ENCODE results near the gene ZMIZ1. TPM values are rescaled to one million over a fixed set of nuclear protein-coding genes. Genes with fewer than 3 reads are reported as not detected.

ZMIZ1 gene
- total and polyA plus RNA-seq, 9 donors = 16.3 to 55.7 (median 38.1) TPM

GRCh38 chr10:79203014-79203644 is 134.4 kb downstream of the ZMIZ1 start:
- H3K27me3 ChIP-seq (ENCODE audit: control insufficient read depth, insufficient read depth, low read length) = no peaks in the 10 kb centered on the region
- DNase-seq = peak; percentile 58
- H3K4me1 ChIP-seq (ENCODE audit: control insufficient read depth, insufficient read depth, low read length) = peaks cover 26% of the 10 kb centered on the region
- WGBS (ENCODE audit: insufficient coverage) = 47% methylated on average over 8 of the region's 13 CpGs
- no peak overlapping the region for H3K4me3 ChIP-seq (ENCODE audit: low read length)
- no peak overlapping the region for H3K27ac ChIP-seq (ENCODE audit: low read length)
- peaks cover 48% of the 10 kb centered on the region for H3K36me3 ChIP-seq (ENCODE audit: control insufficient read depth, insufficient read depth, low read length)
- H3K9me3 ChIP-seq (replicated peaks; ENCODE audit: control insufficient read depth, low read depth, low read length) = no peaks in the 10 kb centered on the region

GRCh38 chr10:79203833-79204232 is 135.1 kb downstream of the ZMIZ1 start:
- 38% methylated on average over 7 of the region's 8 CpGs for WGBS (ENCODE audit: insufficient coverage)
- Histone ChIP-seq H3K27ac (ENCODE audit: low read length) (no peak overlapping the region), H3K36me3 (ENCODE audit: control insufficient read depth, insufficient read depth, low read length) (peaks cover 54% of the 10 kb centered on the region), H3K4me1 (ENCODE audit: control insufficient read depth, insufficient read depth, low read length) (peaks cover 26% of the 10 kb centered on the region), H3K4me3 (ENCODE audit: low read length) (no peak overlapping the region), H3K27me3 (ENCODE audit: control insufficient read depth, insufficient read depth, low read length) (no peaks in the 10 kb centered on the region), H3K9me3 (replicated peaks; ENCODE audit: control insufficient read depth, low read depth, low read length) (no peaks in the 10 kb centered on the region)
- peak; percentile 66 for DNase-seq

DNA sequence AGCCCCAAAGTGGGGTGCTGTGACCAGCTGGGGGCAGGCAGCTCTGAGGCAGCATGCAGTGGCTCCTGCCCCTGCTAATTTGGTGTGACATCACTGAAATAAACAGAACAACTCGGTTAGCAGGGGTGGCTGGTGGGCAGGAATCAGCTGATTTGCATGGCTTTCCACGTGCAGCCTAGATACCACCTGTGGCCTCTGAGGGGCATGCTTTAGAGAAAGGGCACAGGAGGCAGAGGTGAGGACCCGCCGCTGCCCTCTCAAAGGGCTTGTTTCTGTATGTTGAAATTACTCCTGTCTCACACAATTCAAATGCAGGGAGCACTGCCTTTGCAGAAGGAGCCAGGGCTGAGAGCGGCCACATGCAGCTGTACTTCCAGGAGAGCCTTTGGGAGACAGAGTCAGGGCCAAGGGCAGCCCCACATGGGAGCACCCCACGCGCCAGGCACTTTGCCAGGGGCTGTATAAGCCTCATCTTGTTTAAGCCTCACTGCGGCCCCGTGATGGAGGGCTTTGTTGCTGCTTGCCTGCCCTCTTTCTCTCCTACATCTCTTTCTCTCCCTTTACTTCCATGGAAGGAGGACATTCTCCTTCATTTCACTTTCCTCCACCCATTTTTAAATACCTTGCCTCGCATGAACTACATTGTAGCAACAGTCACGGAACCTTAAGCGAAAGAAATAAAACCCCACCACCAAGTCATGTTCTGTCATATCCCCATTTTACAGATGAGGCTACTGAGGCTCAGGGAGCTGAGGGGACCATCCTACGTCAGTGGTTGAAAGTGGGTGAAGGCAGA is 137.7 kb downstream of the ZMIZ1 start:
- H3K27ac ChIP-seq (ENCODE audit: low read length) = no peak overlapping the region
- H3K4me1 ChIP-seq (ENCODE audit: control insufficient read depth, insufficient read depth, low read length) = peaks cover 30% of the 10 kb centered on the region
- H3K36me3 ChIP-seq (ENCODE audit: control insufficient read depth, insufficient read depth, low read length) = peaks cover 77% of the 10 kb centered on the region
- H3K4me3 ChIP-seq (ENCODE audit: low read length) = no peak overlapping the region
- H3K9me3 ChIP-seq (replicated peaks; ENCODE audit: control insufficient read depth, low read depth, low read length) = no peaks in the 10 kb centered on the region
- DNase-seq = no peak
- H3K27me3 ChIP-seq (ENCODE audit: control insufficient read depth, insufficient read depth, low read length) = no peaks in the 10 kb centered on the region
- 41% methylated on average over 8 of the region's 13 CpGs for WGBS (ENCODE audit: insufficient coverage)

DNA sequence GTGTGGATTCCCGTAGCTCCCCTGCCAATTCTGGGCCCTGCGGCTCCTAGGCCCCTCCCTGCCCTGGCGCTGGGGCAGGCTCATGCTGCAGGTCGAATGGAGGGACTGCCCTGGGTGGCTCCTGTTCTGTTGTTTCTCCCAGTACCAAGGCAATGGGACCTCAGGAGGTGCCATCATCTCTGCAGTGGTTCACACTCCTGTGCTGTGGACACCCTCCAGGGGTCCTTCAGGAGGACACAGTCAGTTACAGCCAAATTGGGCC is 138.3 kb downstream of the ZMIZ1 start:
- Histone ChIP-seq H3K4me3 (ENCODE audit: low read length) (no peak overlapping the region), H3K27me3 (ENCODE audit: control insufficient read depth, insufficient read depth, low read length) (no peaks in the 10 kb centered on the region), H3K27ac (ENCODE audit: low read length) (no peak overlapping the region), H3K9me3 (replicated peaks; ENCODE audit: control insufficient read depth, low read depth, low read length) (no peaks in the 10 kb centered on the region), H3K4me1 (ENCODE audit: control insufficient read depth, insufficient read depth, low read length) (peaks cover 30% of the 10 kb centered on the region), H3K36me3 (ENCODE audit: control insufficient read depth, insufficient read depth, low read length) (peaks cover 77% of the 10 kb centered on the region)
- 78% methylated on average over 4 of the region's 4 CpGs for WGBS (ENCODE audit: insufficient coverage)
- DNase-seq = no peak

- Histone ChIP-seq H3K27ac (ENCODE audit: low read length) (no peak overlapping the region), H3K4me1 (ENCODE audit: control insufficient read depth, insufficient read depth, low read length) (peaks cover 25% of the 10 kb centered on the region), H3K9me3 (replicated peaks; ENCODE audit: control insufficient read depth, low read depth, low read length) (no peaks in the 10 kb centered on the region), H3K4me3 (ENCODE audit: low read length) (no peak overlapping the region), H3K27me3 (ENCODE audit: control insufficient read depth, insufficient read depth, low read length) (no peaks in the 10 kb centered on the region), H3K36me3 (ENCODE audit: control insufficient read depth, insufficient read depth, low read length) (peaks cover 71% of the 10 kb centered on the region)
- no peak for DNase-seq
- WGBS (ENCODE audit: insufficient coverage) = 100% methylated on average over 1 of the region's 5 CpGs
Measured at GRCh38 chr10:79207726-79208125, 139.0 kb downstream of the ZMIZ1 start.

DNA sequence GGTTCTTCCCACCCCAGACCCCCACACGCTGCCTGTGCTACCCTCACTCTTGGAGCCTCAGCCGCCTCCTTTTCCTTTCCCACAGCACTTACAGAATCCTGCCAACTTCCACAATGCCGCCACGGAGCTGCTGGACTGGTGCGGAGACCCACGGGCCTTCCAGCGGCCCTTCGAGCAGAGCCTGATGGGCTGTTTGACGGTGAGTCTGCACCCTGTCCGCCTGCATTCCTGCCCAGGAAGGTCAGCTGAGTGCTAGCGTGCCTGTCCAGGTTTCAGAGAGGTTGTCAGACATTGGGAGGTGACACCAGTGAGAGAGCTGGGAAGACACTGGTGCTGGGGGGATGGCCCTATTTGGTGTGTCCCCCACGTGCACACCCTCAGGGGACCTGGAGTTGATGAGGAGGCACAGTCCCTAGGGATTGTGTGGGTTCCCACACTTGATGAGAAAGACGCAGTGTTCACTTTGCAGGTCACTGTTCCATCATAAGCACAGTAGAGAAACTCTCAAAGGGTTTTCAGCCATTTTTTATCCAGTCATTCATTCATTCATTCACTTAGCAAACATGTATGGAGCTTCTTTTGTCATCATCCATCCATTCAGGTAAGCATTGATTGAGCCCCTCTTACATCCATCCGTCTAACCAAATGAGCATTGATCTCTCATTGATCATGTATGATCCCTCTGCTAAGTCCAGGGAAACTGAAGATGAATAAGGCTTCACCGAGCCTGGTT is 139.7 kb downstream of the ZMIZ1 start:
- Histone ChIP-seq H3K36me3 (ENCODE audit: control insufficient read depth, insufficient read depth, low read length) (peaks cover 77% of the 10 kb centered on the region), H3K27ac (ENCODE audit: low read length) (no peak overlapping the region), H3K4me3 (ENCODE audit: low read length) (no peak overlapping the region), H3K27me3 (ENCODE audit: control insufficient read depth, insufficient read depth, low read length) (no peaks in the 10 kb centered on the region), H3K9me3 (replicated peaks; ENCODE audit: control insufficient read depth, low read depth, low read length) (no peaks in the 10 kb centered on the region), H3K4me1 (ENCODE audit: control insufficient read depth, insufficient read depth, low read length) (peaks cover 18% of the 10 kb centered on the region)
- DNase-seq = no peak
- WGBS (ENCODE audit: insufficient coverage) = 85% methylated on average over 13 of the region's 15 CpGs

DNA sequence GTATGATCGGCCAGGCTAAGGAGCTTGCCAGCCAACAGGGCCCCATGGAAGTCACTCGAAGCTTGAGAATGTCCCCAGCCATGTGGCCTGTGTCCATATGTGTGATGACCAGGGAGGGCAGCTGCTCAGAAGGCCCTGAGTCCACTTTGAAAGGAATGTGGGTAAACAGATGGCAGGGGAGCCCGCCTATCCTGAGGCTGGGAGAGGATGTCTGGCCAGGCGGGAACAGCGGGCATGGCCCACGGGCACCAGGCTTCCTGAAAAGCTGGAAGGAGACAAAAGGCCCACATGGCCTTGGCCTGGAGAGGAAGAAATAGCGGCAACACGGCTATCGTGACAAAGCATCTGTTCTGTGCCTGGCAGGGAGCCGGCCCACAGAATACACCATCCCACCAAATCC is 140.6 kb downstream of the ZMIZ1 start:
- H3K9me3 ChIP-seq (replicated peaks; ENCODE audit: control insufficient read depth, low read depth, low read length) = no peaks in the 10 kb centered on the region
- no peak overlapping the region for H3K4me3 ChIP-seq (ENCODE audit: low read length)
- DNase-seq = peak; percentile 24
- H3K27ac ChIP-seq (ENCODE audit: low read length) = no peak overlapping the region
- 85% methylated on average over 8 of the region's 10 CpGs for WGBS (ENCODE audit: insufficient coverage)
- no peaks in the 10 kb centered on the region for H3K27me3 ChIP-seq (ENCODE audit: control insufficient read depth, insufficient read depth, low read length)
- peaks cover 9% of the 10 kb centered on the region for H3K4me1 ChIP-seq (ENCODE audit: control insufficient read depth, insufficient read depth, low read length)
- H3K36me3 ChIP-seq (ENCODE audit: control insufficient read depth, insufficient read depth, low read length) = peaks cover 72% of the 10 kb centered on the region

GRCh38 chr10:79209831-79210230 is 141.1 kb downstream of the ZMIZ1 start:
- Histone ChIP-seq H3K4me3 (ENCODE audit: low read length) (no peak overlapping the region), H3K27me3 (ENCODE audit: control insufficient read depth, insufficient read depth, low read length) (no peaks in the 10 kb centered on the region), H3K9me3 (replicated peaks; ENCODE audit: control insufficient read depth, low read depth, low read length) (no peaks in the 10 kb centered on the region), H3K27ac (ENCODE audit: low read length) (no peak overlapping the region), H3K36me3 (ENCODE audit: control insufficient read depth, insufficient read depth, low read length) (peaks cover 67% of the 10 kb centered on the region), H3K4me1 (ENCODE audit: control insufficient read depth, insufficient read depth, low read length) (peaks cover 8% of the 10 kb centered on the region)
- WGBS (ENCODE audit: insufficient coverage) = 38% methylated on average over 1 of the region's 5 CpGs
- DNase-seq = no peak

- H3K9me3 ChIP-seq (replicated peaks; ENCODE audit: control insufficient read depth, low read depth, low read length) = no peaks in the 10 kb centered on the region
- H3K27me3 ChIP-seq (ENCODE audit: control insufficient read depth, insufficient read depth, low read length) = no peaks in the 10 kb centered on the region
- peaks cover 8% of the 10 kb centered on the region for H3K4me1 ChIP-seq (ENCODE audit: control insufficient read depth, insufficient read depth, low read length)
- WGBS (ENCODE audit: insufficient coverage) = 100% methylated on average over 1 of the region's 1 CpG
- DNase-seq = no peak
- peaks cover 63% of the 10 kb centered on the region for H3K36me3 ChIP-seq (ENCODE audit: control insufficient read depth, insufficient read depth, low read length)
- no peak overlapping the region for H3K4me3 ChIP-seq (ENCODE audit: low read length)
- H3K27ac ChIP-seq (ENCODE audit: low read length) = no peak overlapping the region
Measured at GRCh38 chr10:79210672-79211071, 141.9 kb downstream of the ZMIZ1 start.

DNA sequence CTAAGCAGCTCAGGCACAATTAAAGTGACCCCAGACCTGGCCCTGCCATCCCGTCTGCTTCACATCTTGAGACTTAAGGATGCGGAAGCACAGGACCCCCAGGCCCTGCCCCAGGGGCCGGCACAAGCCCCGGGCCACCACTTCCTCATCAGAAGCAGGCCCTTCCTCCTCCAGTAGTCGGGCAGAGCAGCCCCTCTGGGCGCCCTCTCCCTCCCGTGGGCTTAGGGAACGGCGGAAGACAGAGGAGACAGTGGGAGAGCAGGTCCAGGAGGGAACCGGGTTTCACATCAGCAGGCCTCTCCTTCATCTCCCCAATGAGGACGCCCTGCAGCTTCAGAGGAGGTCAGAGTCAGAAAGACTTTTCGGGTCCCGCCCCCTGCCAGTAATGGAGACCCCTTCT is 142.8 kb downstream of the ZMIZ1 start:
- WGBS (ENCODE audit: insufficient coverage) = 100% methylated on average over 2 of the region's 13 CpGs
- Histone ChIP-seq H3K27ac (ENCODE audit: low read length) (no peak overlapping the region), H3K4me3 (ENCODE audit: low read length) (no peak overlapping the region), H3K9me3 (replicated peaks; ENCODE audit: control insufficient read depth, low read depth, low read length) (no peaks in the 10 kb centered on the region), H3K36me3 (ENCODE audit: control insufficient read depth, insufficient read depth, low read length) (peaks cover 68% of the 10 kb centered on the region), H3K27me3 (ENCODE audit: control insufficient read depth, insufficient read depth, low read length) (no peaks in the 10 kb centered on the region), H3K4me1 (ENCODE audit: control insufficient read depth, insufficient read depth, low read length) (peaks cover 3% of the 10 kb centered on the region)
- DNase-seq = no peak
